Spleen (tissue), 7 donors: Measurements from ENCODE around the gene SLIT3.

Experiments
- POLR2A ChIP-seq, 3 donors: fragments of 450-650 bp; IDR thresholded peaks; one replicate each; pipeline ENCODE4 v1.5.1; 2017; ENCODE audit warnings: antibody characterized with exemption in 3 of 3, mild to moderate bottlenecking in 1 of 3
- POLR2AphosphoS5 ChIP-seq, 3 donors: sonication (generic); formaldehyde crosslinking; IDR thresholded peaks; one replicate each; pipeline ENCODE4 v1.5.1; 2017; ENCODE audit warnings: antibody characterized with exemption in 3 of 3
- TF ChIP-seq, protein P1 (sequence below), 11 experiments: fragments of 200-600 bp in 7 of 11; fragments of 450-650 bp in 4 of 11; sonication (generic) in 4 of 11; IDR thresholded peaks in 8 of 11; conservative IDR thresholded peaks in 3 of 11; 1 replicate in 7 of 11; 2 replicates in 4 of 11; pipeline versions ENCODE4 v1.4.0 to v1.8.0; 2016 to 2021; ENCODE audit warnings: antibody characterized with exemption in 11 of 11, inconsistent platforms in 4 of 11, mild to moderate bottlenecking in 1 of 11
- donor health status: DM: no; HTN: no; CAD: no; lungs with moderate emphysema.
- donor health status: DM: no; HTN: no; CAD: no.
- donor health status: DM: no; HTN: no; CAD: no.

DNA sequence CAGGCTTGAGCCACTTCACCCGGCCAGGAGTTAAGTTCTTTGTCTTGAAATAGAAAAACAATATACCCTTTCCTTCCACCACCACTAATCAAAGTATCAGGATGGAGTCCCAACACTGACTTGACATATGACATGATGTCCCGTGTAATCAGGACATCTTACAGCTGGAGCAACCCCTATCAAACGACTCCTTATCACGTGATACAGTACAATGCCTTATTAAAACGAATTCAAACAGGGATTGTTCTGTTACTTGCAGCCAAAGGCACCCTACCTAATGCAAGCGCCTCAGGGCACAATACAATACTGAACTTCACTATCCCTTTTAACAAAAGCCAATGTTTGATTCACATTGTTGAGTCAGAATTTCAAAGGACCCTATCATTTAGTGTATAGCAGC is 261.3 kb downstream of the SLIT3 start:
- TF ChIP-seq POLR2AphosphoS5 (IDR thresholded peaks at IDR 0.05): no peak
- TF ChIP-seq, protein P1, sequence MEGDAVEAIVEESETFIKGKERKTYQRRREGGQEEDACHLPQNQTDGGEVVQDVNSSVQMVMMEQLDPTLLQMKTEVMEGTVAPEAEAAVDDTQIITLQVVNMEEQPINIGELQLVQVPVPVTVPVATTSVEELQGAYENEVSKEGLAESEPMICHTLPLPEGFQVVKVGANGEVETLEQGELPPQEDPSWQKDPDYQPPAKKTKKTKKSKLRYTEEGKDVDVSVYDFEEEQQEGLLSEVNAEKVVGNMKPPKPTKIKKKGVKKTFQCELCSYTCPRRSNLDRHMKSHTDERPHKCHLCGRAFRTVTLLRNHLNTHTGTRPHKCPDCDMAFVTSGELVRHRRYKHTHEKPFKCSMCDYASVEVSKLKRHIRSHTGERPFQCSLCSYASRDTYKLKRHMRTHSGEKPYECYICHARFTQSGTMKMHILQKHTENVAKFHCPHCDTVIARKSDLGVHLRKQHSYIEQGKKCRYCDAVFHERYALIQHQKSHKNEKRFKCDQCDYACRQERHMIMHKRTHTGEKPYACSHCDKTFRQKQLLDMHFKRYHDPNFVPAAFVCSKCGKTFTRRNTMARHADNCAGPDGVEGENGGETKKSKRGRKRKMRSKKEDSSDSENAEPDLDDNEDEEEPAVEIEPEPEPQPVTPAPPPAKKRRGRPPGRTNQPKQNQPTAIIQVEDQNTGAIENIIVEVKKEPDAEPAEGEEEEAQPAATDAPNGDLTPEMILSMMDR (IDR thresholded peaks at IDR 0.05 in 8 of 11, conservative IDR thresholded peaks at IDR 0.05 in 3 of 11): no peak
- TF ChIP-seq POLR2A (IDR thresholded peaks at IDR 0.05): no peak
